ENCODE measurements around the gene NTF4.

NTF4 gene

GRCh38 chr19:49092686-49093085 is 28.1 kb upstream of the NTF4 start:
- H3K4me1 ChIP-seq: no peaks in the 10 kb centered on the region
- H3K27me3 ChIP-seq: no peaks in the 10 kb centered on the region
- no peak for DNase-seq
- TF ChIP-seq CTCF (IDR thresholded peaks at IDR 0.05; ENCODE audit: low read depth, low read length): no peak
- H3K36me3 ChIP-seq: peaks cover 84% of the 10 kb centered on the region
- H3K4me3 ChIP-seq (ENCODE audit: low read depth, low read length): no peak overlapping the region
- H3K9me3 ChIP-seq: no peaks in the 10 kb centered on the region

- no peaks in the 10 kb centered on the region for H3K4me1 ChIP-seq
- H3K27me3 ChIP-seq: no peaks in the 10 kb centered on the region
- TF ChIP-seq CTCF (IDR thresholded peaks at IDR 0.05; ENCODE audit: low read depth, low read length): no peak
- H3K9me3 ChIP-seq: no peaks in the 10 kb centered on the region
- DNase-seq: no peak
- no peak overlapping the region for H3K4me3 ChIP-seq (ENCODE audit: low read depth, low read length)
- peaks cover 85% of the 10 kb centered on the region for H3K36me3 ChIP-seq
Observed at GRCh38 chr19:49091391-49092038, 26.9 kb upstream of the NTF4 start.

- H3K9me3 ChIP-seq: no peaks in the 10 kb centered on the region
- no peaks in the 10 kb centered on the region for H3K27me3 ChIP-seq
- DNase-seq: no peak
- no peak for TF ChIP-seq CTCF (IDR thresholded peaks at IDR 0.05; ENCODE audit: low read depth, low read length)
- H3K4me1 ChIP-seq: peaks cover 3% of the 10 kb centered on the region
- peak overlapping the region; percentile 76 for H3K4me3 ChIP-seq (ENCODE audit: low read depth, low read length)
- H3K36me3 ChIP-seq: peaks cover 45% of the 10 kb centered on the region
Observed at GRCh38 chr19:49086296-49086695, 21.7 kb upstream of the NTF4 start.

GRCh38 chr19:49085868-49086232 is 21.2 kb upstream of the NTF4 start:
- peaks cover 3% of the 10 kb centered on the region for H3K4me1 ChIP-seq
- TF ChIP-seq CTCF (IDR thresholded peaks at IDR 0.05; ENCODE audit: low read depth, low read length): no peak
- no peaks in the 10 kb centered on the region for H3K27me3 ChIP-seq
- no peak for DNase-seq
- no peaks in the 10 kb centered on the region for H3K9me3 ChIP-seq
- H3K4me3 ChIP-seq (ENCODE audit: low read depth, low read length): peak overlapping the region; percentile 76
- H3K36me3 ChIP-seq: peaks cover 40% of the 10 kb centered on the region

DNA sequence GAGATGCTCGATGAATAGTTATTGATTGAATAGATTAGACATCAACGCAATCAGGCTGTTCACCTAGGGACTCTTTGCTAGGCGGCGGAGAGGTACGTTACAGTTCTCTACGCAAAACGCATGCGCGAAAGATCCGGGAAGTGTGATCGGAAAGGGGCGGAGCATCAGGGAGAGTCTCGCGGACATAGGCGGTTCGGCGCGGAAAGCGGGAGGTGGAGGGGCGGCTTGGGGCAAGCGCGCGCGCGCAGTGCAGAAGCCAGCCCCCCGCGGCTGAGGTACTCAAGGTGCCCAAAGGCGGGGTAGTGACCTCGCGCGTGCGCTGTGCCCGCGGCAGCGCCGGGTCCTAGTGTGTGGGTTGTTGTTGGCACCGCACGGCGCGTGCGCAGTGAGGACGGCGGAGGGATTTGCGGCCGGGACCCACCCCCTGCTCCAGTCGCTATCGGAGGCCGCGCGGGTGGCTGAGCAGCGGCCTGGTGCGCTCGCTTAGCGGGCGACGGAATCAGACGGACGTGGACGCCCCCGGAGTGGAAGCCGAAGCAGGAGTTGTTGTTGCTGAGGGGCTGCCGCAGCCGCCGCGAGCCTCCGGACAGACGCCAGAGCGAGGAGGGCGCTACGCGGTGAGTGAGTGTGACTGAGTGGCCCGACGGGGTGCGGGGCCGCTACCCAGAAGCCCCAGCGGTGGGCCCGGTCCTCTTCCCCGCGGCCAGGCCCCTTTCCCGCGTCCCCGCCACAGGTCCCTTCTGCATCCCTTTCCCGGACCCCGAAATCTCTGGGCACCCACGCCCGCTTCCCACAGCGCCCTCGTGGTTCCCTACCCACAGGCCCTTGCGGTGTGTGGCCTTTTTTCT is 20.6 kb upstream of the NTF4 start, which contains the start of gene SNRNP70:
TSS of gene SNRNP70 (plus strand) at position 432 of the 848 bp plus-strand sequence. CDS start 964 bp downstream, outside the sequence.
- Histone ChIP-seq H3K9me3 (no peaks in the 10 kb centered on the region), H3K36me3 (peaks cover 34% of the 10 kb centered on the region), H3K4me1 (peaks cover 3% of the 10 kb centered on the region), H3K27me3 (no peaks in the 10 kb centered on the region), H3K4me3 (ENCODE audit: low read depth, low read length) (peak within 1 kb of the TSS; percentile 76)
- no peak for TF ChIP-seq CTCF (IDR thresholded peaks at IDR 0.05; ENCODE audit: low read depth, low read length)
- DNase-seq: peak; percentile 100
